AG08396 (cell line): Measurements from ENCODE around the gene GIMAP8.
"Not testable (repeated sequence)": the region's sequence is repeated elsewhere in the genome, so short reads cannot be mapped to it uniquely, and the experiment has no call there.

Experiments used
- DNase-seq: peaks from one replicate; pipeline ENCODE4 v3.0.0; 2012; ENCODE audit warnings: low spot score, mixed read lengths

Gene GIMAP8

GRCh38 chr7:150464962-150465361 lies 14.5 kb downstream of the GIMAP8 start:
- DNase-seq: no peak

- DNase-seq: no peak
These were observed 15.0 kb downstream of the GIMAP8 start for GRCh38 chr7:150465414-150465813.

GRCh38 chr7:150466477-150466876 lies 16.0 kb downstream of the GIMAP8 start:
- DNase-seq: no peak

GRCh38 chr7:150468241-150468640 lies 17.8 kb downstream of the GIMAP8 start:
- no peak for DNase-seq

GRCh38 chr7:150471886-150472285 lies 21.5 kb downstream of the GIMAP8 start:
- DNase-seq: no peak

- no peak for DNase-seq
These were observed 23.5 kb downstream of the GIMAP8 start for GRCh38 chr7:150473902-150474301.

GRCh38 chr7:150476285-150476684 lies 25.9 kb downstream of the GIMAP8 start:
- no peak for DNase-seq

- no peak for DNase-seq
These were observed 26.6 kb downstream of the GIMAP8 start for GRCh38 chr7:150476819-150477631.

- DNase-seq: no peak
These were observed 28.7 kb downstream of the GIMAP8 start for GRCh38 chr7:150479023-150479716.

- DNase-seq: no peak
These were observed 30.9 kb downstream of the GIMAP8 start for GRCh38 chr7:150481186-150481920.

- DNase-seq: no peak
These were observed 31.5 kb downstream of the GIMAP8 start for GRCh38 chr7:150481922-150482321.

- not testable (repeated sequence) for DNase-seq
These were observed 33.1 kb downstream of the GIMAP8 start for GRCh38 chr7:150483514-150483913.

- DNase-seq: not testable (repeated sequence)
These were observed 33.6 kb downstream of the GIMAP8 start for GRCh38 chr7:150484071-150484470.

GRCh38 chr7:150487625-150488024 lies 37.2 kb downstream of the GIMAP8 start:
- DNase-seq: no peak

GRCh38 chr7:150489782-150490181 lies 39.4 kb downstream of the GIMAP8 start:
- no peak for DNase-seq

- not testable (repeated sequence) for DNase-seq
These were observed 43.0 kb downstream of the GIMAP8 start for GRCh38 chr7:150493442-150493841.

- no peak for DNase-seq
These were observed 52.1 kb downstream of the GIMAP8 start for GRCh38 chr7:150502519-150502918.

- DNase-seq: no peak
These were observed 52.7 kb downstream of the GIMAP8 start for GRCh38 chr7:150503155-150503554.

GRCh38 chr7:150503581-150503980 lies 53.2 kb downstream of the GIMAP8 start:
- DNase-seq: no peak

- DNase-seq: no peak
These were observed 57.6 kb downstream of the GIMAP8 start for GRCh38 chr7:150507947-150508602.

GRCh38 chr7:150511048-150511447 lies 60.6 kb downstream of the GIMAP8 start:
- no peak for DNase-seq

GRCh38 chr7:150513758-150514157 lies 63.3 kb downstream of the GIMAP8 start:
- DNase-seq: no peak
